BLaER1 (cell line): ENCODE results near the gene TBC1D2.

Source experiments
- H3K27ac ChIP-seq: shearing (Covaris generic); formaldehyde crosslinking; 2 replicates; pipeline ENCODE4 v1.8.1; 2022
- H3K27me3 ChIP-seq: shearing (Covaris generic); formaldehyde crosslinking; 2 replicates; pipeline ENCODE4 v1.8.1; 2022
- H3K36me3 ChIP-seq: shearing (Covaris generic); formaldehyde crosslinking; 2 replicates; pipeline ENCODE4 v1.8.1; 2022
- H3K4me1 ChIP-seq: shearing (Covaris generic); formaldehyde crosslinking; 2 replicates; pipeline ENCODE4 v1.8.1; 2022
- H3K4me2 ChIP-seq: shearing (Covaris generic); formaldehyde crosslinking; 2 replicates; pipeline ENCODE4 v1.8.1; 2022
- H3K4me3 ChIP-seq: shearing (Covaris generic); formaldehyde crosslinking; 2 replicates; pipeline ENCODE4 v1.8.1; 2022
- H3K9ac ChIP-seq: shearing (Covaris generic); formaldehyde crosslinking; 2 replicates; pipeline ENCODE4 v1.8.1; 2022
- H3K9me3 ChIP-seq: shearing (Covaris generic); formaldehyde crosslinking; 2 replicates; pipeline ENCODE4 v1.8.1; 2022
- H4K20me1 ChIP-seq: shearing (Covaris generic); formaldehyde crosslinking; 2 replicates; pipeline ENCODE4 v1.8.1; 2022
- Cebpa-rat ChIP-seq: shearing (Covaris generic); IDR thresholded peaks from 2 replicates; pipeline ENCODE4 v1.8.1; 2022

The TBC1D2 gene

DNA sequence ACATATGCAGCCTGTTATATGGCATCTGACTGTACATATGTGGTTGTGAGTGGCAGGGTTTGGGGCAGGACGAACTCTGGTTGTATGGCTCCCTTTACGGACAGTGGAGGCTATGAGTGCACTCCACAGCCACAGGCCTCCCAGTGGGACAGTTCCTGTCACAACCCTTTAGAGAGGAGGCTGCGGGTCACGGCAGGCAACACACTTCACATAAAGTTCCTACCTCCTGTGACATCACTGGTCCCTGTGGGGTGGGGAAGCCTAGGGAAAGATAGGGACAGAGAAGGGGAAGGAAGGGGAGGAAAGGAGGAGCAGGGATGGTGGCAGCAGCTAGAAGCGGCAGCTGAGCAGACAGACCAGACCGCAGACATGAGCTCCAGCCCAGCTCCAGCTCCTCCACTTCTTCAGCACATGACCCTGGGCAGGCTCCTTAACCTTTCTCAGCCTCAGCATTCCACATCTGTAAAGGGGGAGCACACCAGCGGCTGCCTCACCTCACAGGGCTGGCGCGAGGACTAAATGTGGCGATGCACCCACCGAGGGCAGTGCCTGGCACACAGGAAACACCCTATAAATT lies 35.6 kb downstream of the TBC1D2 start:
- no peak overlapping the region for H3K9ac ChIP-seq
- H3K9me3 ChIP-seq, result no peaks in the 10 kb centered on the region
- no peaks in the 10 kb centered on the region for H3K27me3 ChIP-seq
- H4K20me1 ChIP-seq, result no peaks in the 10 kb centered on the region
- H3K4me3 ChIP-seq, result no peak overlapping the region
- no peak overlapping the region for H3K27ac ChIP-seq
- peaks cover 21% of the 10 kb centered on the region; the same call in 1 of the 2 replicates for H3K36me3 ChIP-seq
- no peaks in the 10 kb centered on the region; the same call in 1 of the 2 replicates for H3K4me1 ChIP-seq
- TF ChIP-seq Cebpa-rat, result no peak
- no peak overlapping the region for H3K4me2 ChIP-seq

DNA sequence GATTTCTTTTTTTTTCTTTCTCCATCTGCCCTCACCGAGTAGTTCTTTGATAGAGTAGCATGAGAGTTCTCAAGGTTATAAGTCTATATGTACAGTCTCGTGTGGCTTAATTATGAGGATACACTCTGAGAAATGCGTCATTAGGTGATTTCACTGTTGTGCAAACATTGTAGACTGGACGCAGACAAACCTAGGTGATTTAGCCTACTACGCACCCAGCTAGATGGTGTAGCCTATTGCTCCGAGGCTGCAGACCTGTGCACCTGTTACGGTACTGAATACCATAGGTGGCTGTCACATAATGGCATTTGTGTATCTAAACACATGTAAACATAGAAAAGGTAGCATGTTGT lies 36.1 kb downstream of the TBC1D2 start:
- Histone ChIP-seq H3K4me2 (no peak overlapping the region), H3K27me3 (no peaks in the 10 kb centered on the region), H3K4me1 (no peaks in the 10 kb centered on the region; the same call in 1 of the 2 replicates), H3K9ac (no peak overlapping the region), H3K27ac (no peak overlapping the region), H3K36me3 (peaks cover 21% of the 10 kb centered on the region; the same call in 1 of the 2 replicates), H3K9me3 (no peaks in the 10 kb centered on the region), H3K4me3 (no peak overlapping the region), H4K20me1 (no peaks in the 10 kb centered on the region)
- no peak for TF ChIP-seq Cebpa-rat

GRCh38 chr9:98218562-98219363 lies 36.7 kb downstream of the TBC1D2 start:
- H4K20me1 ChIP-seq, result no peaks in the 10 kb centered on the region
- no peak overlapping the region for H3K9ac ChIP-seq
- no peaks in the 10 kb centered on the region; the same call in 1 of the 2 replicates for H3K4me1 ChIP-seq
- H3K27me3 ChIP-seq, result no peaks in the 10 kb centered on the region
- TF ChIP-seq Cebpa-rat, result no peak
- no peaks in the 10 kb centered on the region for H3K9me3 ChIP-seq
- peaks cover 21% of the 10 kb centered on the region; the same call in 1 of the 2 replicates for H3K36me3 ChIP-seq
- no peak overlapping the region for H3K4me3 ChIP-seq
- no peak overlapping the region for H3K27ac ChIP-seq
- H3K4me2 ChIP-seq, result no peak overlapping the region

GRCh38 chr9:98217255-98217654 lies 38.2 kb downstream of the TBC1D2 start:
- Histone ChIP-seq H3K9me3 (no peaks in the 10 kb centered on the region), H3K27ac (no peak overlapping the region), H3K36me3 (peaks cover 21% of the 10 kb centered on the region; the same call in 1 of the 2 replicates), H3K4me2 (no peak overlapping the region), H3K4me3 (no peak overlapping the region), H3K4me1 (no peaks in the 10 kb centered on the region; the same call in 1 of the 2 replicates), H4K20me1 (no peaks in the 10 kb centered on the region), H3K27me3 (no peaks in the 10 kb centered on the region), H3K9ac (no peak overlapping the region)
- no peak for TF ChIP-seq Cebpa-rat

DNA sequence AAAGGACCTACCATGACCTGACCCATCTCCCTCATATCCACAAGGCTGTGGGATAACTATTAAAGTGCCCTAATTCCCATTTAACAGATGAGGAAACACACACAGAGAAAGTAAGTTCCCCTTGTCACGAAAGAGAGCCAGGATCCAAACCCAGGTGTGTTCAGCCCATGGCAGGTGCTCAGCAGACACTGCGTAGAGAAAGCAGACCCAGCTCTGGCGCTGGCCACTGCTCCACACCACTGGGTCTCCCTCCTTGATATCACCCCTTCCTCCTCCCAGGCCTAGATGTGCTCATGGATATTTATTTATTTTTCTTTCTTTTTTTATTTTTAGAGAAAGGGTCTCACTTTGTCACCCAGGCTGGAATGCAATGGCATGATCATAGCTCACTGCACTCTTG lies 39.1 kb downstream of the TBC1D2 start:
- no peaks in the 10 kb centered on the region for H3K9me3 ChIP-seq
- no peak for TF ChIP-seq Cebpa-rat
- H4K20me1 ChIP-seq, result no peaks in the 10 kb centered on the region
- H3K4me3 ChIP-seq, result no peak overlapping the region
- peaks cover 21% of the 10 kb centered on the region; the same call in 1 of the 2 replicates for H3K36me3 ChIP-seq
- no peak overlapping the region for H3K27ac ChIP-seq
- no peaks in the 10 kb centered on the region; the same call in 1 of the 2 replicates for H3K4me1 ChIP-seq
- no peak overlapping the region for H3K9ac ChIP-seq
- H3K27me3 ChIP-seq, result no peaks in the 10 kb centered on the region
- H3K4me2 ChIP-seq, result no peak overlapping the region

DNA sequence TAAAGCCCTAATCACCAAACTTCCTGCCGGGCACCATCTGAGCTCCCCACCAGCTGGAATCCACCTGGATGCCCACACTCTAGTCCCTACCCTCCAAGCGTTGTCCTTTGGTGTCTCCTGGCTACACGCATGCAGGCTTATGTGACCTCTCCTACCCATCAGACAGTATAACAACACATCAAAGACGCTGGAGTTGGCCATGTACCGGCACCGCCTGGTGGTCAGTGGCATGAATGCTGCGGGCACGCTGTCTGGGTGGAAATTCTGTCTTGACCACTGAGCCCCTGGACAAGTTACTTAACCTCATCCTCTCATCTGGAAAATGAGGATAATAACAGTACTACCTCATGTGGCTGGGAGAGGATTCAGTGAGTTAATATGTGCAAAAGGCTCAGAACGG lies 39.6 kb downstream of the TBC1D2 start:
- H3K27ac ChIP-seq, result no peak overlapping the region
- peaks cover 19% of the 10 kb centered on the region; the same call in 1 of the 2 replicates for H3K36me3 ChIP-seq
- TF ChIP-seq Cebpa-rat, result no peak

GRCh38 chr9:98215271-98215670 lies 40.2 kb downstream of the TBC1D2 start:
- Histone ChIP-seq H3K9ac (no peak overlapping the region), H4K20me1 (no peaks in the 10 kb centered on the region), H3K4me1 (no peaks in the 10 kb centered on the region; the same call in 1 of the 2 replicates), H3K36me3 (peaks cover 14% of the 10 kb centered on the region; the same call in 1 of the 2 replicates), H3K27me3 (no peaks in the 10 kb centered on the region), H3K27ac (no peak overlapping the region), H3K4me3 (no peak overlapping the region), H3K4me2 (no peak overlapping the region), H3K9me3 (no peaks in the 10 kb centered on the region)
- TF ChIP-seq Cebpa-rat, result no peak

More for the DNA sequence above, 39.6 kb downstream of the TBC1D2 start:
- H3K4me3 ChIP-seq, result no peak overlapping the region
- no peaks in the 10 kb centered on the region for H4K20me1 ChIP-seq
- H3K9me3 ChIP-seq, result no peaks in the 10 kb centered on the region
- no peaks in the 10 kb centered on the region; the same call in 1 of the 2 replicates for H3K4me1 ChIP-seq
- H3K27me3 ChIP-seq, result no peaks in the 10 kb centered on the region
- no peak overlapping the region for H3K4me2 ChIP-seq
- H3K9ac ChIP-seq, result no peak overlapping the region

DNA sequence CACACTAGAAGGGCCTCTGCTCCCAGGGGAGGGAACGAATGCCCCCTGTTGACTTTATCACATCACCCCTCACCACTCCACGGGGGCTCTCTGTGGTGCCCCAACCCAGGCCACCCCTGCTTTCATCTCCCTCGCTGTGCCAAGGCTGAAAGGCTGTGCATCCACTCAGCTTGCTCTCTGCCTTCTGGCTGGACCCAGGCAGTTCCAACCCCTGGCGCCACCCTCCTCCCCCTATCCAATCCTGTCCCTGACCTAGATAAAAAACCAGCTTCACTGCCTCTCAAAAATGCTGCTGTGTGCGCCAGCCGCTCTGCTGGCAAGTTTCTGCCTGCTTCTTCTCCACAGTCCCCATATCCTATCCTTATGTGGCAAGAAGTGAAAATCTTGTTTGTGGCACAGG lies 40.6 kb downstream of the TBC1D2 start:
- Histone ChIP-seq H3K27ac (no peak overlapping the region), H3K4me3 (no peak overlapping the region), H3K9ac (no peak overlapping the region), H3K36me3 (peaks cover 9% of the 10 kb centered on the region; the same call in 1 of the 2 replicates), H3K4me1 (peaks cover 2% of the 10 kb centered on the region; the same call in 1 of the 2 replicates), H3K27me3 (no peaks in the 10 kb centered on the region), H3K4me2 (no peak overlapping the region), H3K9me3 (no peaks in the 10 kb centered on the region), H4K20me1 (no peaks in the 10 kb centered on the region)
- TF ChIP-seq Cebpa-rat, result no peak

GRCh38 chr9:98211260-98211659 lies 44.2 kb downstream of the TBC1D2 start:
- Histone ChIP-seq H3K9me3 (no peaks in the 10 kb centered on the region), H3K27ac (no peak overlapping the region), H3K4me3 (no peak overlapping the region), H3K36me3 (no peaks in the 10 kb centered on the region), H3K9ac (no peak overlapping the region), H3K4me2 (no peak overlapping the region), H3K4me1 (peaks cover 6% of the 10 kb centered on the region; the same call in 1 of the 2 replicates), H3K27me3 (no peaks in the 10 kb centered on the region), H4K20me1 (no peaks in the 10 kb centered on the region)
- TF ChIP-seq Cebpa-rat, result no peak

DNA sequence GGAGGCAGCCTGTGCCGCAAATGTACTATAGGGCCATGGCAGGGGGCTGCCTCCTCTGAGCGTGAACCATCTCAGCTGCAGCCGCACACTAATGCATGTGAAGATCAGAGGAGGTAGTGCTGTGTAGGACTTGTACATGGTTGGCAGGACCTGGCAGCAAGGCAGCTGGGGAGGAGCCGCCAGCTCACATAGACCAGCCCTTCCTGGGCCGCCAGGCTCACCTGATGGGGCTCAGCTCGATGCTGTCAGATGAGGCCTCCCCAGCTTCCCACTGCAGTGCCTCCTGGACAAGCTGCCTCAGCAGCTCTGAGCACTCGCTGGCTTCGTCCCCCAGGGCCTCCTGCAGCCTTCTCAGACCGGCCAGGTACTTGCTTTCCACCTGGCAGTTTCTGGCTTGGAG lies 45.0 kb downstream of the TBC1D2 start:
- Histone ChIP-seq H3K4me1 (peaks cover 6% of the 10 kb centered on the region; the same call in 1 of the 2 replicates), H3K27ac (no peak overlapping the region), H3K27me3 (no peaks in the 10 kb centered on the region), H3K4me2 (no peak overlapping the region), H3K9me3 (no peaks in the 10 kb centered on the region), H3K4me3 (no peak overlapping the region), H3K9ac (no peak overlapping the region), H3K36me3 (no peaks in the 10 kb centered on the region), H4K20me1 (no peaks in the 10 kb centered on the region)
- no peak for TF ChIP-seq Cebpa-rat
